NCI-H748 (cell line): ENCODE data around the gene SLC16A10.

Experiments
- DNase-seq: peaks from one replicate; lab custom pipeline; 2025; ENCODE audit not compliant: unreplicated experiment; lab: John Stamatoyannopoulos, UW

Gene SLC16A10

GRCh38 chr6:111256646-111257045 is 169.3 kb downstream of the SLC16A10 start:
- DNase-seq = peak; percentile 11

GRCh38 chr6:111258010-111258409 is 170.7 kb downstream of the SLC16A10 start:
- DNase-seq = no peak

GRCh38 chr6:111258615-111259088 is 171.3 kb downstream of the SLC16A10 start:
- no peak for DNase-seq

GRCh38 chr6:111259089-111259831 is 172.0 kb downstream of the SLC16A10 start:
- DNase-seq = peak; percentile 99

GRCh38 chr6:111260570-111261298 is 173.4 kb downstream of the SLC16A10 start:
- no peak for DNase-seq

- no peak for DNase-seq
These were observed 176.5 kb downstream of the SLC16A10 start for GRCh38 chr6:111263837-111264236.

- DNase-seq = no peak
These were observed 178.5 kb downstream of the SLC16A10 start for GRCh38 chr6:111265842-111266241.

GRCh38 chr6:111266276-111266675 is 179.0 kb downstream of the SLC16A10 start:
- DNase-seq = no peak

GRCh38 chr6:111267764-111268333 is 180.5 kb downstream of the SLC16A10 start:
- no peak for DNase-seq

GRCh38 chr6:111269401-111269970 is 182.2 kb downstream of the SLC16A10 start:
- no peak for DNase-seq

- DNase-seq = no peak
These were observed 182.8 kb downstream of the SLC16A10 start for GRCh38 chr6:111270121-111270520.

- DNase-seq = no peak
These were observed 187.4 kb downstream of the SLC16A10 start for GRCh38 chr6:111274593-111275217.

GRCh38 chr6:111276335-111276734 is 189.0 kb downstream of the SLC16A10 start:
- DNase-seq = no peak

GRCh38 chr6:111276736-111277135 is 189.4 kb downstream of the SLC16A10 start:
- DNase-seq = no peak

- DNase-seq = no peak
These were observed 190.5 kb downstream of the SLC16A10 start for GRCh38 chr6:111277819-111278218.

- DNase-seq = no peak
These were observed 191.4 kb downstream of the SLC16A10 start for GRCh38 chr6:111278731-111279130.

- DNase-seq = no peak
These were observed 193.2 kb downstream of the SLC16A10 start for GRCh38 chr6:111280445-111280955.
